Effector memory CD4-positive, alpha-beta T cell (primary cell): ENCODE results near the gene VWC2L.

Source experiments
- DNase-seq, 3 donors: peaks; one replicate each; pipeline ENCODE4 v3.0.0-alpha.2; 2020
- H3K27ac ChIP-seq: 2 replicates; pipeline ENCODE4 v1.7.0; 2013; ENCODE audit warnings: mild to moderate bottlenecking, low read length, moderate library complexity; ENCODE audit not compliant: insufficient read depth, poor library complexity, severe bottlenecking
- H3K27me3 ChIP-seq: replicated peaks from 2 replicates; pipeline ENCODE4 v1.7.0; 2013; ENCODE audit warnings: mild to moderate bottlenecking, low read length; ENCODE audit not compliant: insufficient read depth, control insufficient read depth, poor library complexity, severe bottlenecking
- H3K36me3 ChIP-seq: 2 replicates; pipeline ENCODE4 v1.7.0; 2013; ENCODE audit warnings: mild to moderate bottlenecking, low read length, moderate library complexity; ENCODE audit not compliant: control insufficient read depth, insufficient read depth
- H3K4me1 ChIP-seq: 2 replicates; pipeline ENCODE4 v1.7.0; 2013; ENCODE audit warnings: low read length, mild to moderate bottlenecking; ENCODE audit not compliant: control insufficient read depth, insufficient read depth, poor library complexity, severe bottlenecking
- H3K4me3 ChIP-seq: 2 replicates; pipeline ENCODE4 v1.7.0; 2013; ENCODE audit warnings: low read length, low read depth, mild to moderate bottlenecking; ENCODE audit not compliant: insufficient read depth, poor library complexity, severe bottlenecking
- H3K9me3 ChIP-seq: 2 replicates; pipeline ENCODE4 v1.7.0; 2013; ENCODE audit warnings: mild to moderate bottlenecking, low read length, moderate library complexity; ENCODE audit not compliant: control insufficient read depth

VWC2L gene

DNA sequence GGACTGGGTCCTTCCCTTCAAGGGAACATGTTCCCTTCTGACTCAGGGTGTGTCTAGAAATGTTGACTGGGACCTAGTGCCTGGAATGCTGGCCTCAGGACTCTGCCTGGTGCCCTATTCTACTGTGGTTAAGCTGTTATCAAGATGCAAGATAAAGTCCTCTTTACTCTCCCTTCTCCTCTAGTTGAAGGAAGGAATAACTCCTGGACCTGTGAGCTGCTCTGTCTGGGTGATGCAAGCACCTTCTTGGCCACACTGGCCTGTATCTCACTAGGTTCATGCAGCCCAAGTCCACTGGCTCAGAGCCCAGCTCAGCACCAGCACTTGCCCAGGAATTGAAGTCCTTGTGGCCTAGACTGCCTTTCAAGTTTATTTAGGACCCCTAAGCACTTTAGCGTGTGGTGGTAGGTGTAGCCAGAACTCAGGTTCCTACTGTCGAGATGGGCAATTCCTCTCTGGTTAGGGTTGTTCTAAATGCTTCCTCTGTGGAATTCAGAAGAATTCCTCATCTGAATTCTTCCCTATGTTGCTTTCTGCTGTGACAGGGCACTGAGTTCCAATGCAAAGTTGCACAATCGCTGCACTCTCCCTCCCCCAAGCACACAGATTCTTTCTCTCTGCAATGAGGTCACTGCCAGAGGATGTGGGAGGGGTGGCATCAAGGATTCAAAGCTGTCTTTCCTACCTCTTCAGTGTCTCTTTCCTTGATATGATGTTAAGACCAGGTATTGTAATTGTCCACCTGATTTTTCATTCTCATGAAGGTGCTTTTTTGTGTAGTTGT lies 54.7 kb downstream of the VWC2L start:
- Histone ChIP-seq H3K4me3 (no peak overlapping the region), H3K27me3 (no peaks in the 10 kb centered on the region), H3K36me3 (no peaks in the 10 kb centered on the region), H3K27ac (no peak overlapping the region), H3K9me3 (no peaks in the 10 kb centered on the region), H3K4me1 (no peaks in the 10 kb centered on the region)
- DNase-seq, result no peak

DNA sequence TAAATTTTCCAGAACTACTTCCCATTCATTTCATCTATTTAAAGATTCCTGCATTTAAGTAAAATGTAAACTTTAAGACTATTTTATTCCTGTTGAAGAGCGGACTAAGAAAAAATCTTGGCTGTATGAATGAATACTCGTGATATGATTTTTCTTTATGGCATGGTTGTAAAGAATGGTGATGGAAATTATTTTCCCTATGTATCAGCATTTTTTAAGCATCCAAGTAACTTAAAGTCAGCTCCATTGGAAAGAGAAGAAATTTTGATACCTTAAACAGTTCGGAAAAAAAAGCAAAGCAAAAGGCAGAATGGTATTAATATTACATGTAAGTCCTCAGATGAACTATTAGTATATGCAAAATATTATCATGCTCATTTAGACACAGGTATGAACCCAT lies 58.9 kb downstream of the VWC2L start:
- Histone ChIP-seq H3K36me3 (no peaks in the 10 kb centered on the region), H3K27ac (no peak overlapping the region), H3K9me3 (no peaks in the 10 kb centered on the region), H3K27me3 (no peaks in the 10 kb centered on the region), H3K4me1 (no peaks in the 10 kb centered on the region), H3K4me3 (no peak overlapping the region)
- no peak for DNase-seq

DNA sequence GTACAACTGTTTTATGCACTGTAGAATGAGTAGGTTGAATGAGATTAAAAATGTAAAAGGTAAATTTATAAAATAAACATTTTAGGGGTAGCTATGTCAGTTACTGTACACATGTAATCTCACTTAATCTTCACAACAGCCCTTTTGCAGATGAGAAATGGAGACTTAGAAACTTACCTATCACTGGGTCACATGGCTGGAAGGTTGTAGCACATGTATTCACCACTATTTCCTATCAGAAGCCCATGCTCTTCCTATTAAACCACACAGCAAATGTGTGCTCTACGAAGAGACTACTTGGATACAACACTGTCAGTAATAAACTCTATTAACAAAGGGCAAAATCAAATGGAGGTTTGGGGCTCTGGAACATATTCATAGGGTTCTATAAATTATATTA lies 60.5 kb downstream of the VWC2L start:
- H3K4me1 ChIP-seq, result no peaks in the 10 kb centered on the region
- DNase-seq, result no peak
- no peaks in the 10 kb centered on the region for H3K9me3 ChIP-seq
- no peaks in the 10 kb centered on the region for H3K27me3 ChIP-seq
- H3K36me3 ChIP-seq, result no peaks in the 10 kb centered on the region
- no peak overlapping the region for H3K4me3 ChIP-seq
- H3K27ac ChIP-seq, result no peak overlapping the region

DNA sequence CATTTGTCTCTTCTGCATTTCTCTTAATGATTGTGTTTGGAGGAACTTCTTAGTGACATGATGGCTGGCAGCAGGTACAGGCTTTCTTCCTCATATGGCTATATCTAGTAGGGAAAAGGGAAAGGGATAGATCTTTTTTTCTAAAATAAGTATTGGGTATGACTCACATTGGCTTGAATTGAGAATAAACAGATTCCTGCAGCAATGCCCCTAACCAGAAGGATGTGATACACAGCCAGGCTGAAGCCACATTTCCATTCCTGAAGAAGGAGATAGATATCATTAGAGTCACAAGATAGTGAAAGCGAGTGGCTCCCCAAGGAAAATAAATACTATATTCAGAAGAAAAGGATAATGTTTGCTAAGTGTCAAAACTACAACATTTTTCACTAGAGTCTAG lies 61.1 kb downstream of the VWC2L start:
- Histone ChIP-seq H3K9me3 (no peaks in the 10 kb centered on the region), H3K27me3 (no peaks in the 10 kb centered on the region), H3K4me1 (no peaks in the 10 kb centered on the region), H3K27ac (no peak overlapping the region), H3K36me3 (no peaks in the 10 kb centered on the region), H3K4me3 (no peak overlapping the region)
- DNase-seq, result no peak

DNA sequence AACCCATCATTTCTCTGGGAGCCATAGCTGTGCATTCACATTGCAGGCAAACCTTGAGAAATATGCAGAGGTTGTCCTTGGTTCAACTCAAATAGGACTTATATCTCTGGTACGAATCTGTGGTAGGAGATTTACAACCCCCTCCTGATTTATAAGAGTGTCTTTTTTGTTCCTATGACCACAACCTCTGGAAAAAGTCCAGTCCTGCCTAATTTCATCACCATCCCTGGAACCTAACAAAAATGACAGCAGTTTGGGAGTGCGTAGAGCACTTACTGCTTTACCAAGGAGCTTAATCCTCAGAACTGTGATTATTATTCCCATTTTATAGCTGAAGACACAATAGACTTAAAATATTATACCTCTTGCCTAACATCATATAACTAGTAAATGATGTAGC lies 66.5 kb downstream of the VWC2L start:
- H3K36me3 ChIP-seq, result no peaks in the 10 kb centered on the region
- H3K4me3 ChIP-seq, result no peak overlapping the region
- no peaks in the 10 kb centered on the region for H3K27me3 ChIP-seq
- no peak overlapping the region for H3K27ac ChIP-seq
- H3K9me3 ChIP-seq, result no peaks in the 10 kb centered on the region
- DNase-seq, result no peak
- no peaks in the 10 kb centered on the region for H3K4me1 ChIP-seq

DNA sequence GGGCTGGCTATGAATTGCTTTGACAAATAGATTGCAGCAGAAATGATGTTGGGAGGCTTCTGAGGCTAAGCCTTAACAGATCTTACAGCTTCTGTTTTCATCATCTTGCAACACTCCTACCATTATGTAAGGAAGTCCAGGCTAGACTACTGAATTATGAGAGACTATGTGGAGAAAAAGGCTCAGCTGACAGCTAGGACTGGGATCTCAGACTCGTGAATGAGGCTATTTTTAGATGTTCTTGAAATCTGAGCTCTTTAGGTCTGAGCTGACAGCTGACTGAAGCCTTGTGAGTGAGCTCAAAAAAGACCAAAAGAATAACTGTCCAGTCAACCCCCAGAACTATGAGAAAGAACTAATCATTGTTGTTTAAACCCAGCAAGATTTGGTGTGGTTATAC lies 70.3 kb downstream of the VWC2L start:
- Histone ChIP-seq H3K9me3 (no peaks in the 10 kb centered on the region), H3K4me1 (no peaks in the 10 kb centered on the region), H3K27ac (no peak overlapping the region), H3K4me3 (no peak overlapping the region), H3K27me3 (no peaks in the 10 kb centered on the region), H3K36me3 (no peaks in the 10 kb centered on the region)
- DNase-seq, result no peak

DNA sequence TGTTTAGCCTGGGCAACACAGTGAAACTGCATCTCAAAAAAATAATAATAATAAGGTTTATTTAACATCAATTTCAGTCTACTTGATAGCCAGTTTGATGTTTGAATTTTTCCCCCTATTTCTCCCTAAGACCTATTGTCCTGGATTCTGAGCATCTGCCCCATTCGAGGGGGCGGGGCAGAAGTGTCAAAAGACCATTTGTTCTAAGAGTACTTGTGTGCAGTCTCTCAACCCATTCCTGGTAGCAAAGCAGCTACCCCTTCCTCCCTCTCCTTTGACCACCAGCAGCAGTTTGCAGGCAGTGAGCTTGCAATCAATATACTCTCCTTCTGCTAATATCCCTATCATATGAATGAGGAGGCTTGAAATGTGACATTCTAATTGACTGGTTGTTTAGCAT lies 71.9 kb downstream of the VWC2L start:
- no peaks in the 10 kb centered on the region for H3K9me3 ChIP-seq

DNA sequence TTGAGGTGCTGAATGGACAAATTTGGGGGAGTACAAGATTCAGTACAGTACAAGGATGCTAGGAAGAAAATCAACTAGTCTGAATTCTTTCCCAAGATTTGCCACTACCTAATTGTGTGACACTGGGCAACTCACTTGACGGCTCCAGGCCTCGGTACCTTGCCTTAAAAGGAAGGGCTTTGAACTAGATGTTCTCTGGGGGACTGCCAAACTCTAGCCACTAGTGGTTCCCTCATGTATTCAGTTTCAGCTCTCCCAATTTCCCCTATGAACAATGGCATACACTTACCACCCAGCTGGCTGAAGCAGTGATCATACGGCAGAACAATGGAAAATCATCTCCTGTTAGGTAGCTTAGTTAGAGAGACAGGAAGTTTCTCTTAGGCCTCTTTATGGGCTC lies 73.4 kb downstream of the VWC2L start:
- H3K4me1 ChIP-seq, result no peaks in the 10 kb centered on the region
- H3K9me3 ChIP-seq, result no peaks in the 10 kb centered on the region
- no peak overlapping the region for H3K4me3 ChIP-seq
- H3K27me3 ChIP-seq, result no peaks in the 10 kb centered on the region
- no peaks in the 10 kb centered on the region for H3K36me3 ChIP-seq
- no peak overlapping the region for H3K27ac ChIP-seq
- no peak for DNase-seq

More for the DNA sequence above, 71.9 kb downstream of the VWC2L start:
- no peaks in the 10 kb centered on the region for H3K4me1 ChIP-seq
- H3K36me3 ChIP-seq, result no peaks in the 10 kb centered on the region
- H3K4me3 ChIP-seq, result no peak overlapping the region
- DNase-seq, result no peak
- H3K27ac ChIP-seq, result no peak overlapping the region
- H3K27me3 ChIP-seq, result no peaks in the 10 kb centered on the region

DNA sequence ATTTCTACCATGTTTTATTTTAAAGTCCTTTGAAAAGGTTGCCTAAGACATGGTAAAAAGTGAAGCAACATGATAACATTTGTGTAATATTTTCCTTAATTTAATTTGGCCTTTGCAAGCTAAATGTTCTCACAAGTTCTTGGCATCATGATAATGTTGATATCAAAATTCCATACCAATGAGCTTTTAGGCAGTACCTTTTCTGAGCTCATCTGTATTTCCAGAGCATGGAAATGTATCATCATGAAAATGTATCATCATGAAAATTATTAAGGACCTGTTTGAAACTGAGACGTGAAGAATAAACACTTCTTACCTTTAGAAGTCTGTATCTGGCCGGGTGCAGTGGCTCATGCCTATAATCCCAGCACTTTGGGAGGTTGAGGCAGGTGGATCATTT lies 73.8 kb downstream of the VWC2L start:
- Histone ChIP-seq H3K4me1 (no peaks in the 10 kb centered on the region), H3K36me3 (no peaks in the 10 kb centered on the region), H3K4me3 (no peak overlapping the region), H3K27me3 (no peaks in the 10 kb centered on the region), H3K27ac (no peak overlapping the region), H3K9me3 (no peaks in the 10 kb centered on the region)
- DNase-seq, result no peak

DNA sequence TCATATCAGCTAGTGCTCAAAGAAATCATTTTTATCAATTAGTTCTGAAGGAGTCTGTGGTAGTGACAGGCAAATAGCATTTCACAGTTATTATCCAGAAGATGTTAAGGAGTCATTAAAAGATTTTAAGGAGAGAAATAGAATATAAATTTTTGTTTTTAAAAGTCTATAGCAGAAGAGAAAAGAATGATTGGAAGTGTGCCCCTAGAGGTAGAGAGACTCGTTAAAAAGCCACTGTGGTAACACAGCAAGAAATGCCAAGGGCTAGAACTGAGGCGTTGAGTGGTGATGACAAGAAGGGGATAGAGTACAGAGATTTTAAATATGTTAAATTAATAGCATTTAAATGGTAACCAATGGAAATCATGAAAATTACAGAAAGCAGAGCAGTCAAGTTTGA lies 78.3 kb downstream of the VWC2L start:
- Histone ChIP-seq H3K27me3 (no peaks in the 10 kb centered on the region), H3K27ac (no peak overlapping the region), H3K4me1 (no peaks in the 10 kb centered on the region), H3K36me3 (no peaks in the 10 kb centered on the region), H3K9me3 (no peaks in the 10 kb centered on the region), H3K4me3 (no peak overlapping the region)
- no peak for DNase-seq
